ENCODE measurements around the gene RFNG.

The RFNG gene

GRCh38 chr17:82037092-82037888 is 14.3 kb downstream of the RFNG start, which contains the start of gene DCXR:
DCXR (minus strand) TSS chr17:82037697; CDS start chr17:82037682, 15 bp downstream.
- Histone ChIP-seq H3K9me3 (ENCODE audit: control extremely low read depth in 1 of 5, control insufficient read depth in 4 of 5, insufficient read depth in 2 of 5, low read depth in 1 of 5, low read length in 4 of 5) (no peaks in the 10 kb centered on the region), H3K27me3 (replicated peaks in 2 of 5; ENCODE audit: control insufficient read depth in 4 of 5, insufficient read depth in 5 of 5, low read length in 4 of 5) (no peaks in the 10 kb centered on the region), H3K4me3 (ENCODE audit: control insufficient read depth in 1 of 7, extremely low read depth in 1 of 7, insufficient read depth in 4 of 7, low read depth in 2 of 7, low read length in 6 of 7) (peak within 1 kb of the TSS; percentile 40 to 83 (median 74)), H3K4me1 (ENCODE audit: control extremely low read depth in 1 of 4, control insufficient read depth in 4 of 4, insufficient read depth in 4 of 4, low read length in 3 of 4) (peaks cover 0 to 23% (median 19%) of the 10 kb centered on the region in 4 experiments), H3K36me3 (ENCODE audit: control insufficient read depth in 4 of 4, insufficient read depth in 4 of 4, low read length in 3 of 4) (peaks cover 0 to 14% (median 2%) of the 10 kb centered on the region in 4 experiments), H3K27ac (ENCODE audit: insufficient read depth in 1 of 2, low read depth in 1 of 2, low read length in 2 of 2, poor library complexity in 1 of 2, severe bottlenecking in 2 of 2) (peak within 1 kb of the TSS in 1 of 2 experiments; percentile 66)
- DNase-seq: peak; percentile 96 to 98 (median 97)
- WGBS (ENCODE audit: insufficient coverage): 0% methylated on average over 92 of the region's 92 CpGs
- POLR2A ChIA-PET: interaction anchor here (0.8 to 1.0 kb wide), 3 partner anchors 60 to 61 kb away, joined by 3 to 5 read pairs (median 4); partner anchors contain the start of genes ASPSCR1 and FASN
- CTCF ChIA-PET: interaction anchor here (0.8 to 1.6 kb wide), 15 partner anchors 9 to 164 kb away, joined by 3 to 8 read pairs (median 3); partner anchors contain the start of gene DUS1L

- Histone ChIP-seq H3K36me3 (ENCODE audit: control insufficient read depth in 4 of 4, insufficient read depth in 4 of 4, low read length in 3 of 4) (peaks cover 0 to 14% (median 2%) of the 10 kb centered on the region in 4 experiments), H3K4me3 (ENCODE audit: control insufficient read depth in 1 of 7, extremely low read depth in 1 of 7, insufficient read depth in 4 of 7, low read depth in 2 of 7, low read length in 6 of 7) (peak overlapping the region; percentile 40 to 83 (median 74)), H3K9me3 (ENCODE audit: control extremely low read depth in 1 of 5, control insufficient read depth in 4 of 5, insufficient read depth in 2 of 5, low read depth in 1 of 5, low read length in 4 of 5) (no peaks in the 10 kb centered on the region), H3K27me3 (replicated peaks in 2 of 5; ENCODE audit: control insufficient read depth in 4 of 5, insufficient read depth in 5 of 5, low read length in 4 of 5) (no peaks in the 10 kb centered on the region), H3K27ac (ENCODE audit: insufficient read depth in 1 of 2, low read depth in 1 of 2, low read length in 2 of 2, poor library complexity in 1 of 2, severe bottlenecking in 2 of 2) (peak overlapping the region in 1 of 2 experiments; percentile 66), H3K4me1 (ENCODE audit: control extremely low read depth in 1 of 4, control insufficient read depth in 4 of 4, insufficient read depth in 4 of 4, low read length in 3 of 4) (peaks cover 0 to 27% (median 24%) of the 10 kb centered on the region in 4 experiments)
- WGBS (ENCODE audit: insufficient coverage): 61% methylated on average over 16 of the region's 23 CpGs
- DNase-seq: no peak
- CTCF ChIA-PET: interaction anchor here (1.0 kb wide), 2 partner anchors 68 to 70 kb away, joined by 3 to 4 read pairs; no protein-coding TSS in a partner anchor
- POLR2A ChIA-PET: no interaction called here
Measured at GRCh38 chr17:82036634-82037091, 14.9 kb downstream of the RFNG start.

GRCh38 chr17:82035956-82036633 is 15.5 kb downstream of the RFNG start:
- H3K4me3 ChIP-seq (ENCODE audit: control insufficient read depth in 1 of 7, extremely low read depth in 1 of 7, insufficient read depth in 4 of 7, low read depth in 2 of 7, low read length in 6 of 7): peak overlapping the region in 6 of 7 experiments; percentile 59 to 83 (median 78)
- H3K4me1 ChIP-seq (ENCODE audit: control extremely low read depth in 1 of 4, control insufficient read depth in 4 of 4, insufficient read depth in 4 of 4, low read length in 3 of 4): peaks cover 0 to 29% (median 24%) of the 10 kb centered on the region in 4 experiments
- H3K27ac ChIP-seq (ENCODE audit: insufficient read depth in 1 of 2, low read depth in 1 of 2, low read length in 2 of 2, poor library complexity in 1 of 2, severe bottlenecking in 2 of 2): no peak overlapping the region
- 94% methylated on average over 17 of the region's 20 CpGs for WGBS (ENCODE audit: insufficient coverage)
- ChIA-PET POLR2A (no interaction called here), CTCF (interaction anchor here (0.8 to 1.4 kb wide), 4 partner anchors 16 to 108 kb away, joined by 3 to 4 read pairs (median 3); no protein-coding TSS in a partner anchor)
- H3K27me3 ChIP-seq (replicated peaks in 2 of 5; ENCODE audit: control insufficient read depth in 4 of 5, insufficient read depth in 5 of 5, low read length in 4 of 5): no peaks in the 10 kb centered on the region
- peaks cover 0 to 14% (median 2%) of the 10 kb centered on the region in 4 experiments for H3K36me3 ChIP-seq (ENCODE audit: control insufficient read depth in 4 of 4, insufficient read depth in 4 of 4, low read length in 3 of 4)
- no peak for DNase-seq
- H3K9me3 ChIP-seq (ENCODE audit: control extremely low read depth in 1 of 5, control insufficient read depth in 4 of 5, insufficient read depth in 2 of 5, low read depth in 1 of 5, low read length in 4 of 5): no peaks in the 10 kb centered on the region

DNA sequence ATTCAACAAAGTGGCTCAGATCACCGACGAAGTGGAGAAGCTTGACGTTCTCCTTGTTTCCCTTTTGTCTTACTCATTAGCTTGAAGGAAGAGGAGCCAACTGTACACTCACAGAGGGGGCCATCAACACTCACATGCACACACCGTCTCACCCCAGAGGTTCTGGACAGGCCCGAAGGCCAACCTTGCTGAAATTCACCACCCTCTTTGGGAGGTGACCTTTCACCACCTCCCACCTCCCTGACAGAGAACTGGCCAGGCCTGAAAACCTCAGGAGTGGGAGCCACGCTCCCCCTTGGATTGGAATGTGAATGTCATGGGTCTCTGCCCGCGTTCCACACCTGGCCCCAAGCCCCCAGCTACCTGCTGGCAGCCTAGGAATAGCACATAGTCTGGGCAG is 16.1 kb downstream of the RFNG start:
- Histone ChIP-seq H3K27ac (ENCODE audit: insufficient read depth in 1 of 2, low read depth in 1 of 2, low read length in 2 of 2, poor library complexity in 1 of 2, severe bottlenecking in 2 of 2) (no peak overlapping the region), H3K4me1 (ENCODE audit: control extremely low read depth in 1 of 4, control insufficient read depth in 4 of 4, insufficient read depth in 4 of 4, low read length in 3 of 4) (peaks cover 0 to 35% (median 30%) of the 10 kb centered on the region in 4 experiments), H3K9me3 (ENCODE audit: control extremely low read depth in 1 of 5, control insufficient read depth in 4 of 5, insufficient read depth in 2 of 5, low read depth in 1 of 5, low read length in 4 of 5) (no peaks in the 10 kb centered on the region), H3K4me3 (ENCODE audit: control insufficient read depth in 1 of 7, extremely low read depth in 1 of 7, insufficient read depth in 4 of 7, low read depth in 2 of 7, low read length in 6 of 7) (no peak overlapping the region), H3K36me3 (ENCODE audit: control insufficient read depth in 4 of 4, insufficient read depth in 4 of 4, low read length in 3 of 4) (peaks cover 0 to 14% (median 2%) of the 10 kb centered on the region in 4 experiments), H3K27me3 (replicated peaks in 2 of 5; ENCODE audit: control insufficient read depth in 4 of 5, insufficient read depth in 5 of 5, low read length in 4 of 5) (no peaks in the 10 kb centered on the region)
- DNase-seq: no peak
- ChIA-PET POLR2A (no interaction called here), CTCF (interaction anchor here (0.8 to 1.4 kb wide), 3 partner anchors 10 to 109 kb away, joined by 3 read pairs; no protein-coding TSS in a partner anchor)
- WGBS (ENCODE audit: insufficient coverage): 95% methylated on average over 8 of the region's 8 CpGs

GRCh38 chr17:82034371-82035011 is 17.1 kb downstream of the RFNG start:
- no peak for DNase-seq
- H3K4me1 ChIP-seq (ENCODE audit: control extremely low read depth in 1 of 4, control insufficient read depth in 4 of 4, insufficient read depth in 4 of 4, low read length in 3 of 4): peaks cover 0 to 39% (median 37%) of the 10 kb centered on the region in 4 experiments
- H3K36me3 ChIP-seq (ENCODE audit: control insufficient read depth in 4 of 4, insufficient read depth in 4 of 4, low read length in 3 of 4): peaks cover 0 to 14% (median 2%) of the 10 kb centered on the region in 4 experiments
- H3K4me3 ChIP-seq (ENCODE audit: control insufficient read depth in 1 of 7, extremely low read depth in 1 of 7, insufficient read depth in 4 of 7, low read depth in 2 of 7, low read length in 6 of 7): no peak overlapping the region
- no peak overlapping the region for H3K27ac ChIP-seq (ENCODE audit: insufficient read depth in 1 of 2, low read depth in 1 of 2, low read length in 2 of 2, poor library complexity in 1 of 2, severe bottlenecking in 2 of 2)
- no peaks in the 10 kb centered on the region for H3K9me3 ChIP-seq (ENCODE audit: control extremely low read depth in 1 of 5, control insufficient read depth in 4 of 5, insufficient read depth in 2 of 5, low read depth in 1 of 5, low read length in 4 of 5)
- POLR2A ChIA-PET: no interaction called here
- CTCF ChIA-PET: interaction anchor here (0.6 to 1.2 kb wide), 3 partner anchors 9 to 120 kb away, joined by 3 to 4 read pairs (median 3); no protein-coding TSS in a partner anchor
- no peaks in the 10 kb centered on the region for H3K27me3 ChIP-seq (replicated peaks in 2 of 5; ENCODE audit: control insufficient read depth in 4 of 5, insufficient read depth in 5 of 5, low read length in 4 of 5)
- WGBS (ENCODE audit: insufficient coverage): 97% methylated on average over 20 of the region's 23 CpGs

- Histone ChIP-seq H3K4me1 (ENCODE audit: control extremely low read depth in 1 of 4, control insufficient read depth in 4 of 4, insufficient read depth in 4 of 4, low read length in 3 of 4) (peaks cover 0 to 39% (median 36%) of the 10 kb centered on the region in 4 experiments), H3K27ac (ENCODE audit: insufficient read depth in 1 of 2, low read depth in 1 of 2, low read length in 2 of 2, poor library complexity in 1 of 2, severe bottlenecking in 2 of 2) (no peak overlapping the region), H3K4me3 (ENCODE audit: control insufficient read depth in 1 of 7, extremely low read depth in 1 of 7, insufficient read depth in 4 of 7, low read depth in 2 of 7, low read length in 6 of 7) (no peak overlapping the region), H3K36me3 (ENCODE audit: control insufficient read depth in 4 of 4, insufficient read depth in 4 of 4, low read length in 3 of 4) (peaks cover 0 to 20% (median 4%) of the 10 kb centered on the region in 4 experiments), H3K9me3 (ENCODE audit: control extremely low read depth in 1 of 5, control insufficient read depth in 4 of 5, insufficient read depth in 2 of 5, low read depth in 1 of 5, low read length in 4 of 5) (no peaks in the 10 kb centered on the region), H3K27me3 (replicated peaks in 2 of 5; ENCODE audit: control insufficient read depth in 4 of 5, insufficient read depth in 5 of 5, low read length in 4 of 5) (no peaks in the 10 kb centered on the region)
- ChIA-PET CTCF (interaction anchor here (0.6 kb wide), 1 partner anchor 73 kb away, joined by 3 read pairs; no protein-coding TSS in a partner anchor), POLR2A (no interaction called here)
- WGBS (ENCODE audit: insufficient coverage): 98% methylated on average over 26 of the region's 38 CpGs
- DNase-seq: no peak
Measured at GRCh38 chr17:82033359-82034085, 18.1 kb downstream of the RFNG start.
